Fibroblast of the conjunctiva (primary cell): ENCODE data around the gene XPA.
"Not testable (repeated sequence)": the region's sequence is repeated elsewhere in the genome, so short reads cannot be mapped to it uniquely, and the experiment has no call there.

Source experiments
- DNase-seq: peaks from one replicate; pipeline ENCODE4 v3.0.0-alpha.2; 2010; ENCODE audit warnings: low read depth

XPA gene

DNA sequence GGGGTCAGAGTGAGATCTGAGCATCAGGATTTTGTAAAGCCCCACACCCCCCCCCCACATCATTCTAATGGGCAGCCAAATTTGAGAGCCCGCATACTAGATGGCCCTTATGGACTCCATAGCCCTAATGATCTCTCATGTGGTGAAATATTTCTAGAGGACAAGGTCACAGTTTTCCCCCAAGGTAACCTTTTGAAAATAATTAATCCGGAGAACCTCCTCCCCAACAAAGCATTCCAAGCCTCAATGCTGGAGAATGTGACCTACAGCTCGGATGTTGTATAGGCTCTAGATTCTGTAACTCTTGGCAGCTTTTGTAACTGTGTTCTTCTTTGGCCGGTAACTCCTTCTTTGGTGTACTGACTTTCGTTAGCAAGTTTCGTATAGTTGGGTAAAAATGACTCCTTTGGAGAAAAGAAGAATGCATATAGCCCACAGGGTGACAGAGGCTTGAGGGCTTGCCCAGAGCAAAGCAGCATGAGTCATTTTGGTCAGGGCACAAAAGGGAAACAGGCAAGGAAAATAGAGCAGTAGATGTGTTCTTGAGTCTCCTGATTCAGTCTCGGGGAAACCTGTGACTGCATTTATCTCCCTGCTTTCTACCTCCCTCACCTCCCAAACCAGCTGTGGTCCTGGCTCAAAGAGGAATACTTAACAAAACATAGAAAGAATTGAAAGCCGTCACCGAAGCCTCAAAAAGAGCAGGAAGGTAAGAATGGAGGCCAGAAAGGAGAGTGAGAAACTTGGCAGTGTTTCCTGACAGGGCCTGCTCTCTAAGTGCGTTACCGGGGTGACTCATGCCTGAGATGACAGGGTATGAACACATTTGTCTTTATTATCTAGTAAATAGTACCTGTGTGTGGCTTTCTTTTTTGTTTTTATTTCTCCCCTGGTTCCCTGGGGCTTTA lies 6.6 kb upstream of the XPA start:
- DNase-seq, result peak; percentile 43

DNA sequence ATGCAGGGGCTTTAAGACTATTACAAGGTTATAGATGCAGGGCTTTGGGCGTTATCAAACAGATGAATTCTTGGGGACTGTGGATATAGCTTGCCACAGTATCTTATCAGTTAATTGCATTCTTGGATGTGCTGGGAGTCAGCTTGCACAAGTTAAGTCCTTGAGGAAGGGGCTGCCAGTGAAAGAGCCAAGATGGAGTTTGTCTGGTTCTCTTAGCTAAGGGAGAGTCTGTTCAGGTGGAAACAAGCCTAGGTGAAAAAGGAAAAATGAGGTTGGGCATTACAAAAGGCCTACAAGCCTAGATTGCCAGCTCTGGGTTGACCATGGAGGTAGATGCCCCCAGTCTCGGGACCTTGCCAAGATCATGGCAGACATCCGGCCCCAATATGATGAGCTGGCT lies 2.7 kb upstream of the XPA start:
- DNase-seq, result not testable (repeated sequence)

DNA sequence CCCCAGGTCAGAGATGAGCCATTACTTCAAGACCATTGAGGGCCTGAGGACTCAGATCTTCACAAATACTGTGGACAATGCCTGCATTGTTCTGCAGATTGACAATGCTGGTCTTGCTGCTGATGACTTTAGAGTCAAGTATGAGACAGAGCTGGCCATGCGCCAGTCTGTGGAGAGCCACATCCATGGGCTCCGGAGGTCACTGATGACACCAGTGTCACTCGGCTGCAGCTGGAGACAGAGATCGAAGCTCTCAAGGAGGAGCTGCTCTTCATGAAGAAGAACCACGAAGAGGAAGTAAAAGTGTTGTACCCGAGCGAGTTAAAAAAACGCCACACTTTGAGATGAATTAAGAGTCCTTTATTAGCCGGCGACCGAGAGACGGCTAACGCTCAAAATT lies 2.1 kb upstream of the XPA start:
- not testable (repeated sequence) for DNase-seq

DNA sequence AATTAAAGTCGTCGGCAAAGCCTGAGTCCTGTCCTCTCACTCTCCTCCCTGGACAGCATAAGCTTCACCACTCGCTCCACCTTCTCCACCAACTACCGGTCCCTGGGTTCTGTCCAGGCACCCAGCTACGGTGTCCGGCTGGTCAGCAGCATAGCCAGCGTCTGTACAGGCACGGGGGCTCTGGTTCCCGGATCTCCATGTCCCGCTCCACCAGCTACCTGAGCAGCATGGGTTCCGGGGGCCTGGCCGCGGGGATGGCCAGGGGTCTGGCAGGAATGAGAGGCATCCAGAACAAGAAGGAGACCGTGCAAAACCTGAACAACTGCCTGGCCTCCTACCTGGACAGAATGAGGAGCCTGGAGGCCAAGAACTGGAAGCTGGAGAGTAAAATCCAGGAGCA lies 1.7 kb upstream of the XPA start:
- DNase-seq, result no peak

DNA sequence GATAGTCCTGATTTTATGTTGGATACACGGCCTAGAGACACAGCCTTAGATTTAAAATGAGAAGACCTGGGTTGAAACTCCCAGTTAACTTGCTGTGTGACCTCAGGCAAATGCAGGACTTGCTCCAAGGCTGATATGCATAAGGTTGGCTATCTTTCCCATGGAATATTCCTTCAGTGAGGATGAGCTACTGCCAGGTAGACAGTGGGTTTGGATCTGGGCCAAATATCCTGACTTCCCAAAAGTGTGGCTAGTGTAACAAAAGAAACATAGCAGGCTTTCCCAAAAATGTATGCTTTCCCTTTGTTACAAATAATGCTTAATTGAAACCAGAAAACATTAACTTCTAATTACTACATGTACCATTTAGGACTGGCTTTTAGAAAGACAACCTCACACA lies 697 bp upstream of the XPA start:
- DNase-seq, result no peak

DNA sequence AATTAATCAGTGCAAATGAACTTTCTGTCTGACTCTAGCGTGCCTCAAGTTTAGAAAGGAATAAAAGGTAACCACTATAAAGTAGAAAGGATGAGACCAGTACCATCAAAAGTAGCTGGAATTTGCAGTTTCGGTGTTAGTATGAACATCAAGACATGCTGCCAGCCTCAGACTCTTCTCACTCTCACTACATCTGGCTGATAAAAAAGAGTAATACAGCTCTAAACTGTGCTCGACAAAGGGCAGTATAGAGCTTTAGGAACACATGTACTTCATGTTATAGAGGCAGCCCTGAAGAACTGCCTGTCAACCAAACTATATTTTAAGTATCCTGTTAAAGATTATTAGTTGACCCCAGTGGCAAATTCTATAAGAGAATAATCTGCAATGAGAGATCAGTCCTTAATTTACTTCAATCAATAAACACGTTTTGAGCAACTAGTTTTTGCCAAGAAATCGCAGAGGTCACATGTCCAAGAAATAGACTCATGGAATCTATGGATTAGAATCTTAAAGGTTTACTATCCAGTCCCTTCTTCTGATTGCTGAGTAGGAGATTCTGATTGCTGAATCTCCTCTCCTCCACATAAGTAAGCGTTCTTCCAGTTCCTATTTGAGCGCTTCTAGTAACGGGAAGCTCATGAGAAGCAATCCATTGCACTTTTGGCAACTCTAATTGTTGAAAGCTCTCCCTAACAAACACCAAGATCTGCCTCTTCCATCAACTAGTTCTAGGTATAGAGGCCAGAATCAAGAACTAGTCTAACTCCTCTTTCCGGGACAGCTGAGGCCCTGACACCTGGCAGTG lies 941 bp downstream of the XPA start:
- DNase-seq, result no peak

DNA sequence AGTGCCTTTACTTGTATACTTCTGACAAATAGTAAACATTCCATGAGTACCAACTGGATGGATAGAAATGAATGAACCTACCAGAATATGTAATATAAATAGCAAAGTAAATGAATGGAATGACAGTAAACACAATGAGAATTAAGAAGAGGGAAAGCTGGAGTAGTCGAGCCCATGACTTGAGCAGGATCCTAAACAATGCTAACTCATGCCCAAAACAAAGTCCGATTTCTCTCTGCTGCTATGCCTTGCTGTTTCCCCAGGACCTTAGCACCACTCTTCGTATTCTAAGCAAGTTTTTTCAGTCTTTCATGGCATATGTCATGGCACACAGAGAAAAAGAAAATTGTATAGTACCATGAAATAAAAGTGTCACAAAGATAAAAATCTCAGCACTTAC lies 1.8 kb downstream of the XPA start:
- no peak for DNase-seq

DNA sequence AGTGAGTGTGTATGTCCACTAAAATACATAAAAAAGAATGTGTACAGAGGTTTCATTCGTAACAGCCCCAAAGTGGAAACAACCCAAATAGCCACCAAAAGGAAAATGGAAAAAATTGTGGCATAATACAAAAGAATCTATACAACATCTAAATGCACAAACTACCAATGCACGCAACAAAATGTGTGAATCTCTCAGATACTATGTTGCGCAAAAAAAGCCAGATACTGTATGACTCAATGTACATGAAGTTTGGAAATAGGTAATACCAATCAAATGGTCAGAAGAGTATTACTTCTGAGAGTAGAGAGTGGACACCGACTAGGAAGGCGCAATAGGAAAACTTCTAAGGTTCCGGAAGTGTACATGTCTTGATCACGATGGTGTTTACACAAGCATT lies 2.4 kb downstream of the XPA start:
- no peak for DNase-seq

DNA sequence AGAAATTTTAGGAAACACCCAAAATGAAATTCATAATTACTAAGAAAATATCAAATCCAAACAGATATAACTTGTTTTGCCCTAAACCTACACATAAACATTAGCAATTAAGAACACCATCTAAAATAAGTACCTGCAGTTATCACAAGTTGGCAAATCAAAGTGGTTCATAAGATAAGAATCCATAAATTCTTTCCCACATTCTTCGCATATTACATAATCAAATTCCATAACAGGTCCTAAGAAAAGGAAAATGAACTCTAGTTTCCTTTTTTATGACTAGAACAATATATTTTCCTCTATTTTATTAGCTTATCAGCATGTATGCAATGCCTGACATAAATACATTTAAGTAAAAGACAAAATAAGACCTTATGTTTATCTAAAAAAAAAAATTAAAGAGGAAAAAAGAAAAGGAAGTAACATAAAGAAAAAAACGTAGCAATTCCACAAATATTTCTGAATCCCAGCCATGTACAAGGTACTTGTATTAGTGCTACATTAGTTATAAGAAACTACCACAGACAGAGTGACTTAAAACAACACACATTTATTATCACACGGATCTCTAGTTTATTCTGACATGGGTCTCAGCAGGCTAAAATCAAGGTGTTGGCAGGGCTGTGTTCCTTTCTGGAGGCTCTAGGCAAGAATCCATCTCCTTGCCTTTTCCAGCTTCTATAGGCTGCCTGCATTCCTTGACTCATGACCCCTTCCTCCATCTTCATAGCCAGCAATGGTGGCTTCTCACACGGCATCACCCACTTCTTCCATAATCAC lies 7.5 kb downstream of the XPA start:
- no peak for DNase-seq

DNA sequence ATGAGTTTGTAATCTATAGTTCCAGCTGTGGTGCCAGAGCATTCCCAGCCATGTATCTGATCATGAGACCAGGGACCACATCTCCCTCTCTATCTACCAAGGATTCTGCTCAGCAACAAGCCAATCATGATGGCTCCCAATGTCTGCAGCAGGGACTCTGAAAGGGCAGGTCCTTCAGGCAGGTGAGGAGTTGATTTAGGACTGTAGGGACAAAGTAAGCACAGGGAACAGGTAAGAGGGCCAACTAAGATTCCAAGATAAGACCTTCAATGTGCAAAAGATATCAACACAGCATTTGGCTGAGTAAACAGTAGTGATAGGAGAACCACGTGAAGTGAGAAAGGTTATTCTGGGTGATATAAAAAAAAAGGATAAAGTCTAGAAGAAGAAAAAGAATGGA lies 8.5 kb downstream of the XPA start:
- DNase-seq, result no peak

DNA sequence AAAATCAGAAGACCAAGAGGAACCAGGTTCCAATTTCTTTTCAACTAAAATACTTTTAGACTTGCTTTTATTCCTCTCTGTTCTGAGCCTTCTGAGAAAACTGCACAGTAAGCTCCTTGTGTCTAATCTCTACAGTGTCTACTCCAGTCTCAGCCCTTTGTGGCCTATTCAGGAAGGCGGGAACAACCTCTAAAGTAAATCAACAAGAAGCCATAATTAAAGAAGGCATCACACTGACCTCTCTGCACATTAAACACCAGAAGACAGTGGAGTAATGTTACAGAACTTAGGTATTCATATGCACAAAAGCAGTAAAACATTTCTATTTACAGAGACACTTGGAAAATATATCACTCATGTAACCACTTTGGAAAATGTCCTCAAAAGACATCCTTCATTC lies 14.9 kb downstream of the XPA start:
- no peak for DNase-seq

DNA sequence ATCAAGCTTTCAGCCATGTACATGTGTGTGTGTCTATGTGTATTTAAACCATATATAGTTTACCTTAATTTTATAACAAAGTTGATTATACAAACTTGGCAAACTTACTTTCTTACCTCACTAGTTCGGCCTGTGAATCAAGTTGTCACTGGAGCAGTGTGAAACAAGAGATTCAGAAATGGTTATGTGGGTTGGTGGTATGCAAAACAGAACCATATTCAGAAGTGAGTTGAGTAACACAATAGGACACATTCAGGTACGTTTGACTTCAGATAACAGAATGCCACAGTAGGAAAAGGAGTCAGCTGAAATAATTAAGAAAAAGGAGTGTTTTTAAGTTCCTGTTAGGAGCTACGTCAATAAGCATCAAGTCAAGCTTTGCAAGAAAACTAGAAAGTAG lies 21.5 kb downstream of the XPA start:
- no peak for DNase-seq

DNA sequence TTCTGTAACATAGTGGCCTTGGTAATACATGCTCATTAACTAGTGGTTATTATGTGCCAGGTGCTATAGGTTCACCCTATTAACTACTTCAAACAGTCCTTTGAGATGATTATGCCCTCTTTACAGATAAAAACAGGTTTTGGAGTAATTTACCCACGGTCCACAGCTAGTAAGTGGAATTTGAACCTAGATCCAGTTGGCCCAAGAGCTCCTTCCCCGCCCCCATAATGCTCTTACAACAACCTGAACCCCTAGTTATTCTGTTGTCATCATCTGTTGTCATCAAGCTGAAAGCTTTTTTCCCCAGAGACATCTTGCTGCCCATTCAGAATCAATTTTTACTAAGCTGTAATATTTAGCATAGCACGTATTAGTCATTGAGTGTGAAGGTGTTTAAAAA lies 23.2 kb downstream of the XPA start:
- no peak for DNase-seq

DNA sequence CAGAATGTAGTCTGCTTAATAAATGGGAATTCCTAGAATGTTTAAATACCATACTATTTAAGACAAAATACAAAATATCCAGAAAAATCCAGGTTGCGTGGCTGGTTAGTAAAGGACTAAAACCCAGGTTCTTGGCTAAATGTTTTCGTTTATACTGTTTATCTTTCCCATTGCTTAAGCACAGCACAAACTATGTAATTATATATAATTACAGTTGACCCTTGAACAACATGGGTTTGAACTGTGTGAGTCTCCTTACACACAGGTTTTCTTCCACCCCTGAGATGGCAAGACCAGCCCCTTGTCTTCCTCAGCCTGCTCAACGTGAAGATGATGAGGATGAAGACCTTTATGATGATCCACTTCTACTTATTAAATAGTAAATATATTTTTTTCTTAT lies 24.7 kb downstream of the XPA start:
- no peak for DNase-seq

DNA sequence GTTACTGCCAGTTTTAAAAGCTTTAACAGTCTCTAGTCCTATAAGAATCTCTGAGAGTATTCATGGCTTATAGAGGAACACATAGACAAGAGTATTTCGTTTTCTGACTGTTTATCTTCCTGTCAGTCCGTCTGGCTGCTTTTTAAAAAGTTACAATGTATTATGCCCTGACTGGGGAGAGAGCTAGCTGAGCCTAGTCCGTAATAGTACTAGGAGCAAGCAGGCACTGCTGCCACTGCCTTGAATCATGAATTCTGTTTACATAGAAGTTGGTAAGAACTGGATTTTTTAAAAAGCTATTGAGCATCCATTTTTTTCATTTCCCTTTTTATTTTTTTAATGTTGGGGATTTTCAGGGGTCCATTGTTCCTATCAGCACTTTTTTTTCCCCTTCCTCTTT lies 26.6 kb downstream of the XPA start:
- DNase-seq, result no peak

DNA sequence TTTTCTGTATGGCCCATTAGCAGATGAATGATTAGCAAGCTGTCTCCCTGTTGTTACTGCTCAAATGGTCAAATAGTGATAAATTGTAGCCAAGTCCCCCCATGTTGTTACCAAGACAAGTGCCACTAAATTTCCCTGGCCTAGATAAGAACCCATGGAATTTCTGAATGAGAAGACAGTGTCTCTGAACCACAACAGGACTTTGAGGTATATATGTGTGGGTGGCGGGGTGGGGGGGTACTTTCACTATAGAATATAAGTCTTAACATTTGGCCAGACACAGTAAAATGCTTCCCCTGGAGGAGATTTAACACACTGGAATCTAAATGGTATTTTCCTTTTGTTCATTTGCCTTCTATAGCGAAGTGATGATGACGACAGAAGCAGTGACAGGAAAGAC lies 28.7 kb downstream of the XPA start:
- DNase-seq, result no peak

DNA sequence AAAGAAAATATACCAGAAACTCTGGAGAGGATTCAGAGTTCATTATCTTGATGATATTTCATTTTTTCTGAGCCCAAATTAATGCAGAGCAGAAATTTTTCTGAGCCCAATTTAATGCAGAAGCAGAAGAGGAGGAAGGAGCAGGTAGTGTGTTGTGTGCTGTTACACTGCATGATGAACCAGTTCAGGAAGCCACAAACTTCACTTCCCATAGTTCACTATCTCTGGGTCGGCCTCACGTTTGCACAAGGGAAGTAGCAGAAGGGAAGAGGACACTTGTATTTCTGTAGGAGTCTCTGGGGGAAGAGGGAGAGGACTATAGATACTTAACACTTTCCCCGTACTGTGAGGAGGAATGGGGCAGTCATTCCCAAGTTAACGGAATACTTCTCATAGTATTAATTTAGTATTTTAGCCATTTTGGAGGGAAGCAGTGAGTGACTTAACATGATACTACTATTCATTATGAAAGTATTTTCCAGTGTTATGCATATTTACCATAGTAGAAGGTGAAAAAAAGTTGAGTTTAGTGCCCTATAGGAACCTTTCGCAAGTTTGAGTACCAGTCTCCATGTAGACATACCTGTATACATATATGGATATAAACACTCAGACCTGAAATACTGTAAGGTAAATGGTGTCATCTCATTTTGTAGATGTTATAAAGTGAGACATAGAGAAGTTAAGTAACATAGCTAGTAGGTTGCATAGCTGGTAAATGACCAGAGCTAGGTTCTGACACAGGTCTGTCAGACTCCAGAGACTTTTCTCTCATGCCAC lies 30.0 kb downstream of the XPA start:
- DNase-seq, result no peak

DNA sequence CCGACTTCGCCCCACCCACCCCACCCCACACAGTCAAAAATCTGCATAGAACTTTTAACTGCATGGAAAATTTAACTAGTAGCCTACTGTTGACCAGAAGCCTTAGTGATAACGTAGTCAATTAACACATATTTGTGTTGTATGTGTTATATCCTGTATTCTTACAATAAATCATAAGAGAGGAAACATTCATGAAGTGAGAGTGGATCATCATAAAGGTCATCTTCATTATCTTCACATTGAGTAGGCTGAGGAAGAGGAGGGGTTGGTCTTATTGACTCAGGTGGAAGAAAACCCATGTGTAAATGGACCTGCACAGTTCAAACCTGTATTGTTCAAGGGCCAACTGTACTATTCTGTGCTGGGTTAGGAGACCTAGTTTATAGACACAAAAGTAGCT lies 31.4 kb downstream of the XPA start:
- no peak for DNase-seq

DNA sequence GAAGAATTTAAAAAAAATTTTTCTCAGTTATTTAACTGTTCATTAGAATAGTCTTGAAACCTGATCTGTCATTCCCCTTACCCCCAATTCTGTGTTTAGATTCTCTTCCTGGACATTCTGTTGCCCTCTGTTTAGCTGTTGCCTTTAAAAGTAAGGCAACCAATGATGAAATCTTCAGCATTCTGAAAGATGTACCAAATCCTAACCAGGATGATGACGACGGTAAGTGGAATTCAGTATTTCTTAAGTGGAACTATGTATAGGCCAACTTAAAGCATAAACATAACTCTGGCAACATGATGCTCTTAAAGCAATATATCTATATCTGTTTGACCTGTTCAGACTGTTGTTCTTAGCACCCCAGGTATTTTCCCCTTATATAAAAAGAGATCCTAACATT lies 36.3 kb downstream of the XPA start:
- peak; percentile 6 for DNase-seq

DNA sequence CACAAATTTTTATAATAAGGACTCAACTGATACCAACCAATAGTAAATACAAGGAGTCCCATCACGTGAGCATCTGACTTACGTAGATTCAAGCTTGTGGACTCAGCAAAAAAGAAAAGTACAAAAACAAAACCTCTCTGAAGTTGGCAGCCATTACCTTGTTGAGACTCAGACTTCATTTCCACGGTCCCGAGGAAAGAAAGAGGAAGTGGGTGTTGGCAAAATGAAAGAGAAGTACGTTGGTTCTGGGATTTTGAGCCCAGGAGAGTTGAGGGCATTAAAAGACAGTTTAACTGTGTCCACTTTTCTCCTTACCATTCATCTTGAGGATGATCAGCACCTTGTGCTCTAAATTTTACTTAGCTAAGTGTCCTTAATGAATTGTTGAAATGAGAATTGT lies 36.8 kb downstream of the XPA start:
- DNase-seq, result no peak

DNA sequence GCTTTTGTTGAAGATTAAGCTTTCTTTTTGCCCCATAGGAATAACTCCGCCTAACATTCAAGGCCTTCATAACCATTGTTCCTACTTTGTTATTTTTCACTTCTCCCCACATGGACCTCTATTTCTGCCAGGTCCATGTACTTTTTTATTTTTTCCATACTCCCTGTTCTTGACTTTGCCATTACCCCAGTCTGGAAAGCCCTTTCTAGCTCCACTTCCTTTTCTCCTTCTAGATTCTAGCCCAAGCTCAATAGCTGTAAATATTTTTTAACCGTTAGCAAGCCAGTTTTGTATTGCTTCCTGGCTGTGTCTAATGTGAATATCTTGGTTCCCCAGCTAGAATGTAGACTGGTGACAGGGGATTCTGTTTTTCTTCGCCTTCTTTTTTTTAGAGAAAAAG lies 37.4 kb downstream of the XPA start:
- DNase-seq, result no peak

DNA sequence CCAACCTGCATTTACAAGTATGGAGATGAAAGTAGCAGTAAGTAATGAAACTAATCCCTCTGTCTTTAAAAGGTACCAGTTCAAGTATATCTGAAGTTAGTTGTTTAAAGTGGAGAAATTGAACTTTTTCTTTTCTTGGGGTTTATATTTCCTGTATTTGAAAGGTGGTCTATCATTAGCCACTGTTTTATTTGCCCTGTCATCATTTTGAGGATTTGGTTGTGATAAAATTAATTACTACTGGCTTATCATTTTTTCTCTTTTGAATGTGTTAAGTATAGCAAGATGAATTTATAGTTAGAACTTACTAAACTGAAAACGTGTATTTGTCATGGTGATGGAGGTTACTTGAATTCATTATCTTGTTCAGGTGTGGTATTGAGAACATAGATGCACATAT lies 38.4 kb downstream of the XPA start:
- no peak for DNase-seq
